Right hindlimb (tissue), 1 donor: ENCODE measurements around the gene RAB39A.

ENCODE experiments used
- DNase-seq: peaks from one replicate; pipeline ENCODE4 v3.0.0-alpha.2; 2018

Gene RAB39A

DNA sequence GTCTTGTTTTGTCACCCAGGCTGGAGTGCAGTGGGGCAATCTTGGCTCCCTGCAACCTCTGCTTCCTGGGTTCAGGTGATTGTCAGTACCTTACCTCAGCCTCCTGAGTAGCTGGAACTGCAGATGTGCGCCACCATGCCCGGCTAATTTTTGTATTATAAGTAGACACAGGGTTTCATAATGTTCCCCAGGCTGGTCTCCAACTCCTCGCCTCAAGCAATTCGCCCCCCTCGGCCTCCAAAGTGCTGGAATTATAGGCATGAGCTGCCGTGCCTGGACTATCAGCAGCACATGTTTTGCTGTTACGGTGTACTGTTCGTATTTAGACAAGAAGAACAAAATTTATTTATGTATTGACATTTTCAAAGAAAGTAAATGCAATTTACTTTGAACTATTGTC, 34.8 kb downstream of the RAB39A start:
- DNase-seq, result no peak

DNA sequence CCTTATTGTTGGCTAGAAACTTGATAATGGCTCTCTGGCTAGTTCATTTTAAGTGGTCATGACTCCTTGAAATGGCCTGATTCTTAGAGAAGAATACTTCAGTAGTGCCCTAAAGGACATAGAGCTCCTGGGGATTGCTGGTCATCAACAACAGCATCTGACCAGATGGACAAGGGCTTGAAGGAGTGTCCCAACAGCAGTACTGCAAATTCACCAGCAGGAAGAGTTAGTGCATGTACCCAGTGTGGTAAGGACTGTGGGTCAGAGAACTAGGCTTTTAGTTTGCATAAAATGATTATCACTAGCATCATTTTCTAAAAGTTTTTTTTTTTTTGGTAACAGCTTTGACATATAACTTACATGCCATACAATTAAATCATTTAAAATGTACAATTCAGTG, 41.0 kb downstream of the RAB39A start:
- DNase-seq, result no peak

DNA sequence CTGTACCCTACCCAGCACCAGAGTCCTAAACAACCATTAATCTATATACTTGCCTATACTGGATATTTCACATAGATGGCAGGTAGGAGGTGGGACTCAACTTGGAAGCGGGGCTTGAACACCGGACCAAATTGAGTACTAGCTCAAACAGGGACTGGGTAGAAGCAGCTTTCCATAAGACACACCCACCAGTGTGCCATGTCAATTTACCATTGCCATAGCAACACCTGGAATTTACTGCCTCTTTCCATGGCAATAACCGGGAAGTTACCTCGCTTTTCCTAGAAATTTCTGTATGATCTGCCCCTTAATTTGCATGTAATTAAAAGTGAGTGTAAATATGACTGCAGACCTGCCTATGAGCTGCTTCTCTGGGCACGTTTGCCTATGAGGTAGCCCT, 41.8 kb downstream of the RAB39A start:
- DNase-seq, result no peak

DNA sequence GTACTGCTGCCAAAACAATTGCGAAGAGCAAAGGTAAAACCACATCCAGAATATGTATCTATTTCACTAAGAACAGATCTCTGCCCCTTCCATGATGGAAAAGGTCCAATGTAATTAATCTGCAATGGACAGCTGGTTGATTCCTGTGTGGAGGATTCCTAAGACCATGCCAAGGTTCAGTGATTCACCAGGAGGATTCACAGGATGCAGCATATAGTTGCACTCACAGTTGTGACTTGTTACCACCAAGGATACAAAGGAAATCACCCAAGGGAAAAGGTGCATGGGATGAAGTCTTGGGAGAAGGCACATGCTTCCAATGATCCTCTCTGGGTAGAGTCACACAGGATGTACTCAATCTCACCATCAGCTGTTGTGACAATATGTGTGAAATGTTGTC, 45.4 kb downstream of the RAB39A start:
- no peak for DNase-seq

DNA sequence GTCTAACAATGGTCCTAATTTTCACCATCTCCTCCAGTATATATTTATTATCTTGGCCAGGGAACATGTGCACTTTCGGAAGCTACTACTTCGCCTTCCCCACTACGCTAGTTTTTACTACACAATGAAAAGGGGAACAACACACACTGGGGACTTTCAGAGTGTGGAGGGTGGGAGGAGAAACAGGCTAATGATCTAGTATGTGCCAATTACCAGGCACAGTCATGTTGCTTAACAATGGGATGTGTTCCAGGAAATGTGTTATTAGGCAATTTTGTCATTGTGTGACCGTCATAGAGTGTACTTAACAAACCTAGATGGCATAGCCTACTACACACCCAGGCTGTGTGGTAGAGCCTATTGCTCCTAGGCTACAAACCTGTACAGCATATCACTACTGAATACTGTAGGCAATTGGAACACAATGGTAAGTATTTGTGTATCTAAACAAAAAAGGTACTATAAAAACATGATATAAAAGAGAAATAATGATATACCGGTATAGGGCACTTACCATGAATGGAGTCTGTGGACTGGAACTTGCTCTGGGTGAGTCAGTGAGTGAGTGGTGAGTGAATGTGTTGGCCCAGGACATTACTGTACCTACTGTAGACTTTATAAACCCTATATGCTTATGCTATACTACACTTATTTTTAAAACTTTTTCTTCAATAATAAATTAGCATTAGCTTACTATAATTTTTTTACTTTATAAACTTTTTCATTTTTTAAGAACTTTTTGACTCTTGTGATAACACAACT, 60.3 kb downstream of the RAB39A start:
- no peak for DNase-seq

DNA sequence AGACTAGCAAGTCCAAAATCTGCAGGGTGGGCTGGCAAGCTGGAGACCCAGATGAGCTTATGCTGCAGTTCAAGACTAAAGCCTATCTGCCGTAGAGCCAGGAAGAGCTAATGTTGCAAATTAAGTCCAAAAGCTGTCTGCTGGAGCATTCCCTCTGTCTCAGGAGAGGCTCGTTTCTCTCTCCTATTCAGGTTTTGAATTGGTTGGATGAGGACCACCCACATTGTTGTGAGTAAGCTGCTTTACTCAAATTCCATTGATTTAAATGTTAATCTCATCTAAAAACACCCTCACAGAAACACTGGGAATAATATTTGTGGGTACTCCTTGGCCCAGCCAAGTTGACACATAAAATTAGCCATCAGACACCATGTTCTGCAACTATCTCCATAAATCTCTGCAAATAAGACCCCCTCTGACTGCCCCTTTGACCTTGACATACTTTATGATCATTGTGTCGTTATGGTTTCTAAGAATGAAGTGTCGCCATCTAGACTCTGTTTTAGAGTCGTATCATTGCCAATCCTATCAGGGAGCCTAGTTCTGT, 63.7 kb downstream of the RAB39A start:
- no peak for DNase-seq

DNA sequence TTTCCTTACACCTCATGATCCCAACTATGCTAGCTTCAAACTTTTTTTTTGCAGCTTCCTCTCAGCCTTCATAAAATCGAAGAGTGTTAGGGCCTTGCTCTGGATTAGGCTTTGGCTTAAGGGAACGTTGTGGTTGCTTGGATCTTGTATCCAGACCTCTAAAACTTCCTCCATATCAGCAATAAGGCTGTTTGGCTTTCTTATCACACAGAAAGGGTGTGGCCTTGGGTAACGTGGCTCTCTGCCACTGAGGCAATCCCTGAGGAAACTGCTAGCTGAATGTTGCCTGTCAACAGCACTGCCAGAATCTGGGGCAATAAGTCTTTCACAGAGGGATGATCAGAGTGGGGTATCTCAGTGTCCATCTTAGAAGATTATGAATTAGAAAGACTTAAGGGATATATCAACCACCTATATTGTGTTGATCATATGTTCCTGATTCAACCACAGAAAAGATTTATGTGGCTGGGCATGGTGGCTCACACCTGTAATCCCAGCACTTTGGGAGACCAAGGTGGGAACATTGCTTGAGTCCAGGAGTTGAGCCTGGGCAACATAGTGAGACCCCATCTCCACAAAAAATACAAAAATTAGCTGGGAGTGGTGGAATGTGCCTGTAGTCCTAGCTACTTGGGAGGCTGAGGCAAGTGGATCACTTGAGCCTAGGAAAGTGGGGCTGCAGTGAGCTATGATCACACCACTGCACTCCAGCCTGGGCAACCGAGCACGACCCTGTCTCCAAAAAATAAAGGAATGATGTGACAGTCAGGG, 67.9 kb downstream of the RAB39A start:
- DNase-seq, result no peak

DNA sequence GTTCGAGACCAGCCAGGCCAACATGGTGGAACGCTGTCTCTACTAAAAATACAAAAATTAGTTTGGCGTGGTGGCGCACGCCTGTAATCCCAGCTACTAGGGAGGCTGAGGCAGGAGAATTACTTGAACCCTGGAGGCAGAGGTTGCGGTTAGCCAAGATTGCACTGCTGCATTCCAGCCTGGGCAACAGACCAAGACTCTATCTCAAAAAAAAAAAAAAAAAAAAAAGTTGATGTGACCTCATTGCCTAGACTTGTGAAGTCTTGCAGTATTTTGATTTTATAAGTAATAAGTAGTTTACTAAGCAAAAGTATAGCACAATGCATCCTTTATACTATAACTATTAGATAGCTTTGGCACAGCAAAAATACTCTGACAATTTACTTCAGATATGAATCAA, 70.5 kb downstream of the RAB39A start:
- no peak for DNase-seq

DNA sequence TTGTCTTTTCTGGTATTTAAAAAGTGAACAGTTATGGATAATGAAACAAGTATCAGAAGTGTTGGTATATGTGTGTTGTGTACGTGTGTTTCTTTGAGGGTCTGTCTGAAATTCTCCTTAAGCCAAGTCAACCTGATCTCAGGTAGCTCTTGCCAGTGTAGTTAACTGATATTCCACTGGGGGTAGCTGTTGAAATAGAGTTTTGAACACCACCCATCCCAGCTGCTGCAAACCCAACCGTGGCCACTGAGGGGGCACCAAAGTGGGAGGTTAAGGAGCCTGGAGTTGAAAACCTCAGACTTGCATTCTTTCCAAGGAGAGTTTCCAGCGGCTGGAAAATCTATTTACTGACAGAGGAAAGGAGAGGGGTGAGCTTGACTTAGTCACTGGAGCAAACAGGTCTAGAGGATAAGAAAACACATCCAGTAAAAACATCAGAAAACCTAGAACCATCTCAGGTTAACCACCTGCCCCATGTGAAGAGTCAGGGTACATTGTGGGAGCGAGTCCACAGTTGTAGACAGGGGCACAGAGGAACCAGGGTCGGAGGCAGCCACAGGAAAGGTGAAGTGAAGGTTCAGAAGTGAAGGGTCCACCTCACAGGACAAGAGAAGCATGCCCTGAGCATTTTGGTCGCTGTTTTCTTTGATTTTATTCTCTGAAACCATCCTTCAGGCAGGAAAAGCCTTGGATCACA, 71.7 kb downstream of the RAB39A start:
- peak; percentile 21 for DNase-seq

DNA sequence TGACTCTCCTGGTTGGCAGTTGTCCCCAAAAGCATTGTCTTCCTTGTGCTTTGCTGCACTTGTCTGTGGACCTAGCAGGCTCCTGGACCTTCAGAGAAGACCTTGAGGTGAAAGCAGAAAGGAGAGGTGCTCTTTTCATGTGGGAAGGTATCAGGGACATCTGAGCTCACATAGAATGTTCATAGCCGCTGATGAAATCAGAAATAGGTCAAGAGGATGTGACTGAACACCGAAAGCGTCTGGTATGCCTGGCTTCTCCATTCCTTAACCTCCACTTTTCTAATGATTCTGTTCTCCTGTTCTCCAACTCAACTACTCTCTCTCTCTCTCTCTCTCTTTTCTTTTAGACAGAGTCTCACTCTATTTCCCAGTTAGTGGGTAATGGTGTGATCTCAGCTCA, 74.2 kb downstream of the RAB39A start:
- DNase-seq, result no peak

DNA sequence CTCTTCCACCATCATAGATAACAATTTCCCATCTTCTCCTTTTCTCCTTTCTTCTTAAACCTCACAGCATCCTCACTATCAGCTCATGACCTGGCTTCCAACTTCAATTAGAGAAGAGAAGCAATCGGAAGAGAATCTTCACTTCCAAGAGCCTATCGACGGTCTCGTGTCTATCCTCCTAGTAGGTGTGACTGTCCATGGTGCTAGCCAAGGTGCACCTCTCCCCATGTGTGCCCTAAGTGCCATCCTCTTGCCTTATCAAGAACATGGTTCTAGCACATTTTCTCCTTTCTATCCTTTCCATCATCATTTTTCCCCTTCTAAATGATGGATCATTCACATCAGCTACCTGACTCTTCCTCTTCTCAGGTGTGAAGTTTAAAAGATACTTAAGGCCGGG, 75.4 kb downstream of the RAB39A start:
- no peak for DNase-seq

DNA sequence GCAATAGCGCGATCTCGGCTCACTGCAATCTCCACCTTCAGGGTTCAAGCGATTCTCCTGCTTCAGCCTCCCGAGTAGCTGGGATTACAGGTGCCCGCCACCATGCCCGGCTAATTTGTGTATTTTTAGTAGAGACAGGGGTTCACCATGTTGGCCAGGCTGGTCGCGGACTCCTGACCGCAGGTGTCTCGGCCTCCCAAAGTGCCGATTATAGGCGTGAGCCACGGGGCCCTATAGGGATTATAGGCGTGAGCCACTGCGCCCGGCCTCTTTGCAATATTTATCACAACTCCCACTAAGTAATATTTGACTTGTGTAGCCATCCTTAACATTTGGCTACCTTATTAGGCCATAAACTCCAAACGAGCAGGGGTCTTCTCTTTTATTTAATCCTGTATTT, 79.6 kb downstream of the RAB39A start:
- no peak for DNase-seq

DNA sequence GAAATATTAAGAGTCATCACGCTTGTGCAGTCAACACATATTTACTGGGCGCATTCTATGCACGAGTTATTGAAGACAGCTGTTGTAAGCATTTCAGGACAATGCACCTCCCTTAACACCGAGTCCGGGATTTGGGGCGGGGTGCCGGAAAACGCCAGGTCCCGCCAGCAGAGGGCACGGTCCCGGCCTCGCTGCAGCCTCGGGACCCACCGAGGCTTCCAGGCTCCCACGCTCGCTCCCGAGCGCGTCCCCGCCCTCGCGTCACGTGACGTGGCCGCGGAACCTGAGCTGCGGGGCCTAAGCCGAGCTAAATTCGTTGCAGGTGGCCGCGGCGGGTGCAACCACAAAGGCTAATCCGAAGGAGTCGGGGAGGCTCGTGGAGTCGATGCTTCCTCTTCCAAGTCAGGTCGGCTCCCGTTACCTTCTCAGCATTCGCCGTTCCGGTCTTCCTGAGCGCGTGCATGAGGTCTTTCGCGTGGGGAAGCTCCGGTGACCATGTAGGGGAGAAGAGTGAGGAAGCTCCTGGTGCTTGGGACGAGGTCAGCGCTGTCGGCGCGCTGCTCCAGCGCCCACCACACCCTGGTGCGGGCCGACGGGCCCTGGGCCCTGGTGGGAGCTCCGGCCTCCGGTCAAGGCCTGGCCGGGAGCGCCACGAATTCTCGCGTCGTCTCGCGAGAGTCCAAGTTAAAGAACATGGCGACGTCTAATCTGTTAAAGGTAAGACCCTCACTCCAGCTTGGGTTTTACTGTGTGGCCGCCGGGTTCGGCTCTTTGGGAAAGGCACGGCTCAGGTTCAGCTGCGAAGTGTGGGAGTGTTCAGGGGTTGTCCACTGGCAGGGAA, 80.6 kb downstream of the RAB39A start, which contains the start of gene CUL5:
TSS of gene CUL5 (plus strand) at position 243 of the 841 bp plus-strand sequence. CDS start at position 694, 451 bp downstream.
- peak; percentile 95 for DNase-seq

DNA sequence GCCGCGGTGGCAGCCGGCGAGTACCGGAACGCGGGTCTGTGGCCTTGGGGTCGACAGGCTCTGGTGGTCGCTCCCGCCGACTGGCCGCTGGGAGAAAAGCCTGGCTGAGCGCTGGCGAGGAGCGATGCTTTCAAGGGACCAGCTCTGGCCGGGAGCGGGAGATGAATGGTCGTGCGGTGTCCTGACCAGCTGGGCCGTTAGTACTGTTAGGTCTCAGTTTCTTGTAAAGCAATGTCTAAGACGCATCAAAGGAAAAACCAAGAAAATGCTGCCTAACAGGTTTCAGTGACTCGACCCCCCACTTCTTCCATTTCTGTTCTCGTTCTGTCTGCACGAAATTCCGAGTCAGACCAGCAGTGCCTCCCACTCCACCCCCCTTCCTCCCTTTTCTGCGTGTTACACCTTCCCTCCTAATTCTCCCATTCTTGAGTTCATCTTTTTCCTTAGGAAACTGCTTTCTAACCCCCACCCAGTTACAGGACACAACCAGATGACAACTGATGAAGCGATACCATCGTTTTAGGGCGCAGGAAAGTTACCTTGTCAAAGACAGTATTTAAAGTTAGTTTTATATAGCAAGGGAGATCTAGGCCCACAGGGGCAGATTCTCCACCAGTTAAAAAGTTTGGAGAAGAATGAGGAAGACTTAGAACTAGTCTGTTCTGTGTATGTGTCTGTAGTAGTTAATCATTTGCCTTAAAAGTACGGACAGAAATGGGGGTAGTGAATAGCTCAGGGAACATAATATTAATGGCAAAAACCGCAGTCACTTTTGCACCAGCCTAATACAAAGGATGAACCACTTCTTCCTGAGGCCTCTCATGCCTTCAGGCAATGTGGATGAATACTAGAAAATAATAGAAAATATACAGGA, 81.5 kb downstream of the RAB39A start:
- no peak for DNase-seq

DNA sequence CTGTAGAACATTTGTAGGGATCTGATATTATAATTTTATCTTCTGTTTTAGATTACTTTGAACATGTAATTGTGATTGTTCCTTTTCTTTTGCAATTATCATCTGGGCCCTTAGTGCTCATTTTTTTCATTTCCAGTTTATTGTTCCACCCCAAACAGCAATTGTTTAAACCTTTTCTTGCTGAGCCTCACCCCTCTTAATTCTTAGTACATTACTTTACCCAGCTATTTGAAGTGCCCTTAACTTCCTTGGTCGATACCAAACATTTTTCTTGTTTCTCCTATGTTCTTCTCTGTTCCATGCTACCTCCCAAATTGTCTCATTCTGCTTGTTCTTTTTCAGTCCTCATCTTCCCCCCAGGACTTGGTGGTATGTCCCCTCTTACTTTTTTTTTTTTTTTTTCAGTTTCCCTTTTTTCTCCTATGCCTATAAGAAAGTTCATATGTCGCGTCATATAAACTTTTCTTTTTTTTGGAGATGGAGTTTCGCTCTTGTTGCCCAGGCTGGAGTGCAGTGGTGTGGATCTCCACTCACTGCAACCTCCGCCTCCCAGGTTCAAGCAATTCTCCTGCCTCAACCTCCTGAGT, 84.0 kb downstream of the RAB39A start:
- no peak for DNase-seq
